ENCODE data around the gene ST6GALNAC3.
"Not testable (repeated sequence)": the region's sequence is repeated elsewhere in the genome, so short reads cannot be mapped to it uniquely, and the experiment has no call there.

ST6GALNAC3 gene

GRCh38 chr1:76203127-76203526 is 128.6 kb downstream of the ST6GALNAC3 start:
- DNase-seq: no peak

- no peak for DNase-seq
Measured at GRCh38 chr1:76209238-76209637, 134.7 kb downstream of the ST6GALNAC3 start.

GRCh38 chr1:76209648-76210047 is 135.1 kb downstream of the ST6GALNAC3 start:
- DNase-seq: no peak

GRCh38 chr1:76210160-76210559 is 135.6 kb downstream of the ST6GALNAC3 start:
- no peak for DNase-seq

- DNase-seq: no peak
Measured at GRCh38 chr1:76218888-76219287, 144.3 kb downstream of the ST6GALNAC3 start.

- DNase-seq: no peak
Measured at GRCh38 chr1:76219366-76219818, 144.8 kb downstream of the ST6GALNAC3 start.

GRCh38 chr1:76224752-76225151 is 150.2 kb downstream of the ST6GALNAC3 start:
- DNase-seq: no peak

GRCh38 chr1:76225526-76225925 is 151.0 kb downstream of the ST6GALNAC3 start:
- no peak for DNase-seq

GRCh38 chr1:76227621-76228020 is 153.1 kb downstream of the ST6GALNAC3 start:
- no peak for DNase-seq

GRCh38 chr1:76229279-76230005 is 154.9 kb downstream of the ST6GALNAC3 start:
- no peak for DNase-seq

- no peak for DNase-seq
Measured at GRCh38 chr1:76230842-76231281, 156.3 kb downstream of the ST6GALNAC3 start.

GRCh38 chr1:76231320-76231719 is 156.8 kb downstream of the ST6GALNAC3 start:
- no peak for DNase-seq

GRCh38 chr1:76232666-76233065 is 158.1 kb downstream of the ST6GALNAC3 start:
- DNase-seq: no peak

GRCh38 chr1:76234061-76234460 is 159.5 kb downstream of the ST6GALNAC3 start:
- DNase-seq: no peak

- no peak for DNase-seq
Measured at GRCh38 chr1:76237211-76237610, 162.7 kb downstream of the ST6GALNAC3 start.

GRCh38 chr1:76238094-76238628 is 163.6 kb downstream of the ST6GALNAC3 start:
- no peak for DNase-seq

- no peak for DNase-seq
Measured at GRCh38 chr1:76239470-76239918, 164.9 kb downstream of the ST6GALNAC3 start.

- DNase-seq: no peak
Measured at GRCh38 chr1:76240316-76240715, 165.8 kb downstream of the ST6GALNAC3 start.

- not testable (repeated sequence) for DNase-seq
Measured at GRCh38 chr1:76242587-76242986, 168.0 kb downstream of the ST6GALNAC3 start.

GRCh38 chr1:76247261-76247852 is 172.8 kb downstream of the ST6GALNAC3 start:
- DNase-seq: no peak

- DNase-seq: no peak
Measured at GRCh38 chr1:76250271-76250670, 175.7 kb downstream of the ST6GALNAC3 start.

- DNase-seq: no peak
Measured at GRCh38 chr1:76252431-76252830, 177.9 kb downstream of the ST6GALNAC3 start.

- no peak for DNase-seq
Measured at GRCh38 chr1:76254104-76255030, 179.8 kb downstream of the ST6GALNAC3 start.

Measured in activated CD8-positive, alpha-beta memory T cell treated with anti-CD3 and anti-CD28 coated beads for 24 hours (primary cell).